Heart left ventricle (tissue), 16 donors: Measurements from ENCODE around the gene NCAPG2. TPM values are rescaled to one million over a fixed set of nuclear protein-coding genes. Genes with fewer than 3 reads are reported as not detected.
"Not testable (repeated sequence)": the region's sequence is repeated elsewhere in the genome, so short reads cannot be mapped to it uniquely, and the experiment has no call there.

Experiments used
- ATAC-seq, 4 donors: fragments of 200-7000 bp; cut with Tn5 transposase; one replicate each; pipeline ENCODE4 v1.9.1; 2020 to 2022; ENCODE audit warnings: moderate library complexity in 4 of 4, mild to moderate bottlenecking in 3 of 4, moderate number of reproducible peaks in 1 of 4
- DNase-seq, 5 donors: peaks; one replicate each; pipeline ENCODE4 v3.0.0-alpha.2; 2020
- H3K27ac ChIP-seq, 12 donors: fragments of 200-600 bp; sonication (generic) in 4 of 12; one replicate each; pipeline versions ENCODE4 v1.5.0 to v1.8.0; 2016 to 2022; ENCODE audit warnings: mild to moderate bottlenecking in 2 of 12
- H3K27me3 ChIP-seq, 9 donors: fragments of 200-600 bp; sonication (generic) in 2 of 9; one replicate each; pipeline versions ENCODE4 v1.5.1 to v1.8.0; 2016 to 2022; ENCODE audit warnings: mild to moderate bottlenecking in 3 of 9
- H3K36me3 ChIP-seq, 9 donors: fragments of 200-600 bp; sonication (generic) in 2 of 9; one replicate each; pipeline versions ENCODE4 v1.5.0 to v1.8.0; 2018 to 2022; ENCODE audit warnings: mild to moderate bottlenecking in 2 of 9
- H3K4me1 ChIP-seq, 12 donors: fragments of 200-600 bp; sonication (generic) in 4 of 12; one replicate each; pipeline versions ENCODE4 v1.5.0 to v1.8.0; 2016 to 2022; ENCODE audit warnings: mild to moderate bottlenecking in 3 of 12
- H3K4me3 ChIP-seq, 12 donors: fragments of 200-600 bp; sonication (generic) in 4 of 12; one replicate each; pipeline versions ENCODE4 v1.5.0 to v1.8.0; 2017 to 2022; ENCODE audit warnings: mild to moderate bottlenecking in 9 of 12, moderate library complexity in 4 of 12
- H3K9me3 ChIP-seq, 12 donors: fragments of 200-600 bp; sonication (generic) in 4 of 12; one replicate each; pipeline versions ENCODE4 v1.5.0 to v1.8.0; 2016 to 2022; ENCODE audit warnings: mild to moderate bottlenecking in 1 of 12
- CTCF ChIP-seq, 12 donors: fragments of 200-600 bp; sonication (generic) in 4 of 12; IDR thresholded peaks; one replicate each; pipeline versions ENCODE4 v1.5.0 to v1.8.0; 2018 to 2022; ENCODE audit warnings: antibody characterized with exemption in 12 of 12, mild to moderate bottlenecking in 5 of 12
- POLR2A ChIP-seq, 2 donors: fragments of 450-650 bp; IDR thresholded peaks; one replicate each; pipeline ENCODE4 v1.6.1; 2017; ENCODE audit warnings: antibody characterized with exemption in 2 of 2, mild to moderate bottlenecking in 2 of 2, moderate library complexity in 2 of 2
- WGBS, 4 donors: extraction: QIAGEN DNeasy Blood & Tissue Kit in 2 of 4; methylation state at CpG; one replicate each; pipeline versions ENCODE4 v1.1.5 to v1.1.7; 2013 to 2018; 5-methylcytosine and 5-hydroxymethylcytosine counted together
- intact Hi-C, 10 donors: fragments of 100-400 bp; cut with DNase I; formaldehyde crosslinking; loops; one replicate each; pipeline versions ENCODE4 v1.11.1 to v1.14.2; 2022
- polyA plus RNA-seq, 2 donors: library from polyadenylated mRNA; stranded (reverse); fragments of 200-250 nt; gene quantifications; one replicate each; pipeline ENCODE4 v1.2.3, GENCODE V29; 2013
- total RNA-seq, 9 donors: library from RNA; depleted of rRNA in 2 of 9; stranded (reverse); fragments of >200 nt in 2 of 9; fragmentation: NEBNext Ultra II Directional in 3 of 9; extraction: Animal tissue kit (Norgen Biotek cat#: 25700) in 3 of 9; gene quantifications; one replicate each; pipeline versions ENCODE4 v1.1.0 to v1.2.4, GENCODE V29; 2016 to 2023
- donor health status: ischemic (EF 13 %, LVEDD 7.1; RV severe dilation, severe dysfunction).
- donor health status: healthy with polysubstance abuse.
- donor health status: DM: no; HTN: yes; CAD: no.
- donor health status: DM: no; HTN: no; CAD: no.
- donor health status: ischemic (EF 25% LVEDD 6.9; RV normal size, moderate dysfunction).
- donor health status: ischemic (EF 25% LVEDD 5.7; RV mildly dilated, moderate dysfunction).
- donor health status: healthy.
- donor health status: DM: yes; HTN: yes; CAD: no.
- donor health status: ischemic (EF 35%, LVEDD 5.7; RV mildly dilated, moderate dysfunction).
- donor health status: nonischemic (EF 11% LVEDD 7.7; RV severe dilation, severe dysfunction).
- donor health status: DM: yes; HTN: yes; CAD: no.
- donor health status: PGD.
- donor health status: ischemic (EF 29% LVEDD 5.4; RV normal size, mild dysfunction).
- donor health status: nonischemic (EF 23%, LVEDD 6.1; RV moderate dilation, normal function).

Gene NCAPG2
- total and polyA plus RNA-seq, 11 donors = 1.1 to 12.5 (median 4.1) TPM

- Histone ChIP-seq H3K9me3 (no peaks in the 10 kb centered on the region), H3K4me1 (no peaks in the 10 kb centered on the region), H3K36me3 (peaks cover 0 to 55% (median 22%) of the 10 kb centered on the region in 9 donors), H3K4me3 (no peak overlapping the region), H3K27ac (no peak overlapping the region), H3K27me3 (no peaks in the 10 kb centered on the region)
- intact Hi-C loops = no loop called here
- no peak for TF ChIP-seq CTCF (IDR thresholded peaks at IDR 0.05)
- no peak for TF ChIP-seq POLR2A (IDR thresholded peaks at IDR 0.05)
- no peak for ATAC-seq
- WGBS, 4 donors = 89 to 94% (median 91%) methylated on average over 3 of the region's 3 CpGs
- DNase-seq = no peak
Observed at GRCh38 chr7:158676906-158677305, 27.7 kb downstream of the NCAPG2 start.

- H3K4me1 ChIP-seq = no peaks in the 10 kb centered on the region
- TF ChIP-seq CTCF (IDR thresholded peaks at IDR 0.05) (no peak), POLR2A (IDR thresholded peaks at IDR 0.05) (no peak)
- intact Hi-C loops = no loop called here
- no peak for ATAC-seq
- WGBS, 4 donors = 88 to 94% (median 91%) methylated on average over 7 of the region's 7 CpGs
- no peak overlapping the region for H3K27ac ChIP-seq
- H3K9me3 ChIP-seq = no peaks in the 10 kb centered on the region
- H3K4me3 ChIP-seq = no peak overlapping the region
- no peaks in the 10 kb centered on the region for H3K27me3 ChIP-seq
- peaks cover 0 to 60% (median 22%) of the 10 kb centered on the region in 9 donors for H3K36me3 ChIP-seq
- DNase-seq = no peak
Observed at GRCh38 chr7:158676171-158676840, 28.3 kb downstream of the NCAPG2 start.

- intact Hi-C loops = no loop called here
- H3K36me3 ChIP-seq = peaks cover 0 to 50% (median 8%) of the 10 kb centered on the region in 9 donors
- ATAC-seq = no peak
- no peak for TF ChIP-seq CTCF (IDR thresholded peaks at IDR 0.05)
- TF ChIP-seq POLR2A (IDR thresholded peaks at IDR 0.05) = no peak
- no peaks in the 10 kb centered on the region for H3K4me1 ChIP-seq
- H3K4me3 ChIP-seq = no peak overlapping the region
- WGBS, 4 donors = 70 to 87% (median 73%) methylated on average over 4 of the region's 4 CpGs
- DNase-seq = no peak
- H3K27me3 ChIP-seq = no peaks in the 10 kb centered on the region
- no peak overlapping the region for H3K27ac ChIP-seq
- H3K9me3 ChIP-seq = no peaks in the 10 kb centered on the region
Observed at GRCh38 chr7:158672975-158673374, 31.6 kb downstream of the NCAPG2 start.

GRCh38 chr7:158668086-158668485 is 36.5 kb downstream of the NCAPG2 start:
- H3K27ac ChIP-seq, H3K9me3 ChIP-seq, intact Hi-C loops, DNase-seq, ATAC-seq, H3K27me3 ChIP-seq, H3K4me3 ChIP-seq, H3K4me1 ChIP-seq: not testable (repeated sequence)
- peaks cover 0 to 38% (median 6%) of the 10 kb centered on the region in 9 donors for H3K36me3 ChIP-seq
- 95 to 99% (median 96%) methylated on average over 7 to 8 of the region's 8 CpGs for WGBS, 4 donors

- DNase-seq, H3K27me3 ChIP-seq, ATAC-seq, H3K9me3 ChIP-seq, H3K27ac ChIP-seq, intact Hi-C loops, H3K4me1 ChIP-seq, H3K4me3 ChIP-seq: not testable (repeated sequence)
- H3K36me3 ChIP-seq = peaks cover 0 to 44% (median 7%) of the 10 kb centered on the region in 9 donors
- WGBS, 4 donors = 84 to 95% (median 92%) methylated on average over 19 to 23 of the region's 24 CpGs
Observed at GRCh38 chr7:158666966-158667678, 37.5 kb downstream of the NCAPG2 start.
